22Rv1 (cell line): ENCODE measurements around the gene TSSC4.

Source experiments
- CTCF ChIP-seq: fragments of 450-650 bp; IDR thresholded peaks from 2 replicates; pipeline ENCODE4 v1.5.1; 2017; ENCODE audit warnings: mild to moderate bottlenecking
- ZFX ChIP-seq: fragments of 450-650 bp; IDR thresholded peaks from 2 replicates; pipeline ENCODE4 v1.6.1; 2017; ENCODE audit warnings: antibody characterized with exemption, borderline replicate concordance

- TF ChIP-seq CTCF = no peak
- no peak for TF ChIP-seq ZFX
These were observed 52.9 kb downstream of the TSSC4 start for GRCh38 chr11:2453436-2453835.
